Fibroblast of lung (primary cell): ENCODE measurements around the gene MYRIP.

Source experiments
- EZH2 ChIP-seq: IDR thresholded peaks from 2 replicates; pipeline ENCODE4 v1.5.1; 2012; ENCODE audit warnings: low read length, control low read depth, mild to moderate bottlenecking; ENCODE audit errors: missing control alignments
- TF ChIP-seq, protein P1 (sequence below), 2 donors: IDR thresholded peaks in 1 of 2; conservative IDR thresholded peaks in 1 of 2; 1 replicate in 1 of 2; 2 replicates in 1 of 2; pipeline ENCODE4 v1.5.1; 2011 to 2012; ENCODE audit warnings: low read length in 2 of 2, control low read depth in 1 of 2, inconsistent platforms in 1 of 2, low read depth in 1 of 2, mild to moderate bottlenecking in 1 of 2

- TF ChIP-seq, protein P1, sequence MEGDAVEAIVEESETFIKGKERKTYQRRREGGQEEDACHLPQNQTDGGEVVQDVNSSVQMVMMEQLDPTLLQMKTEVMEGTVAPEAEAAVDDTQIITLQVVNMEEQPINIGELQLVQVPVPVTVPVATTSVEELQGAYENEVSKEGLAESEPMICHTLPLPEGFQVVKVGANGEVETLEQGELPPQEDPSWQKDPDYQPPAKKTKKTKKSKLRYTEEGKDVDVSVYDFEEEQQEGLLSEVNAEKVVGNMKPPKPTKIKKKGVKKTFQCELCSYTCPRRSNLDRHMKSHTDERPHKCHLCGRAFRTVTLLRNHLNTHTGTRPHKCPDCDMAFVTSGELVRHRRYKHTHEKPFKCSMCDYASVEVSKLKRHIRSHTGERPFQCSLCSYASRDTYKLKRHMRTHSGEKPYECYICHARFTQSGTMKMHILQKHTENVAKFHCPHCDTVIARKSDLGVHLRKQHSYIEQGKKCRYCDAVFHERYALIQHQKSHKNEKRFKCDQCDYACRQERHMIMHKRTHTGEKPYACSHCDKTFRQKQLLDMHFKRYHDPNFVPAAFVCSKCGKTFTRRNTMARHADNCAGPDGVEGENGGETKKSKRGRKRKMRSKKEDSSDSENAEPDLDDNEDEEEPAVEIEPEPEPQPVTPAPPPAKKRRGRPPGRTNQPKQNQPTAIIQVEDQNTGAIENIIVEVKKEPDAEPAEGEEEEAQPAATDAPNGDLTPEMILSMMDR (conservative IDR thresholded peaks at IDR 0.05 in 1 of 2, IDR thresholded peaks at IDR 0.05 in 1 of 2; ENCODE audit: low read depth in 1 of 2, low read length in 2 of 2), result no peak
- no peak for TF ChIP-seq EZH2
Measured at GRCh38 chr3:40187945-40188344, 378.5 kb downstream of the MYRIP start.
